ENCODE data around the gene KAT8.
A peak's percentile ranks its signal among the peaks of the same experiment; 100 is the strongest.

KAT8 gene

GRCh38 chr16:31107465-31107867, 10.0 kb upstream of the KAT8 start:
- Histone ChIP-seq H3K4me1 (ENCODE audit: control insufficient read depth in 2 of 2, insufficient read depth in 1 of 2, low read depth in 1 of 2, low read length in 2 of 2) (peaks cover 0 to 7% of the 10 kb centered on the region in 2 donors), H3K27ac (replicated peaks; ENCODE audit: low read length) (no peak overlapping the region), H3K4me3 (ENCODE audit: low read length in 2 of 2) (no peak overlapping the region), H3K23ac (ENCODE audit: low read depth, low read length, poor library complexity) (peak overlapping the region; percentile 45), H3K4me2 (ENCODE audit: insufficient read depth, low read length, poor library complexity, severe bottlenecking) (no peak overlapping the region), H2BK120ac (ENCODE audit: low read depth, low read length) (no peak overlapping the region), H2AK5ac (ENCODE audit: low read depth, low read length) (no peak overlapping the region), H4K8ac (ENCODE audit: low read depth, low read length) (no peak overlapping the region), H2AFZ (ENCODE audit: low read length) (peak overlapping the region; percentile 99), H3K4ac (ENCODE audit: low read length) (no peak overlapping the region), H3K9me3 (replicated peaks in 1 of 2; ENCODE audit: control insufficient read depth in 2 of 2, insufficient read depth in 1 of 2, low read depth in 1 of 2, low read length in 2 of 2) (peaks cover 0 to 1% of the 10 kb centered on the region in 2 donors), H2BK15ac (ENCODE audit: low read length) (no peak overlapping the region), H4K91ac (ENCODE audit: low read depth, low read length, poor library complexity) (peak overlapping the region; percentile 22), H3K14ac (ENCODE audit: low read length) (no peak overlapping the region), H3K18ac (ENCODE audit: low read length) (no peak overlapping the region), H2BK12ac (ENCODE audit: low read length) (no peak overlapping the region), H3K79me1 (ENCODE audit: low read depth, low read length) (peaks cover 8% of the 10 kb centered on the region), H3K36me3 (replicated peaks in 1 of 2; ENCODE audit: control insufficient read depth in 2 of 2, insufficient read depth in 2 of 2, low read length in 2 of 2) (peaks cover 26 to 32% of the 10 kb centered on the region in 2 donors), H2BK5ac (ENCODE audit: low read length) (no peak overlapping the region), H3K27me3 (ENCODE audit: control insufficient read depth in 3 of 3, insufficient read depth in 3 of 3, low read depth in 1 of 3, low read length in 3 of 3) (no peaks in the 10 kb centered on the region), H3K9ac (ENCODE audit: low read depth, low read length, poor library complexity) (no peak overlapping the region)
- DNase-seq (ENCODE audit: low spot score) = no peak
- WGBS, 2 donors (ENCODE audit: extremely low coverage in 2 of 2, insufficient read length in 2 of 2, insufficient replicate concordance in 1 of 2) = no CpG with 5 or more reads among the region's 6 CpGs

- H3K27ac ChIP-seq (replicated peaks; ENCODE audit: low read length) = no peak within 1 kb of the TSS
These were observed 9.2 kb upstream of the KAT8 start, which contains the start of gene BCKDK for GRCh38 chr16:31108035-31108793. Gene BCKDK (plus strand): TSS chr16:31108386. CDS start chr16:31109224, 838 bp downstream.

GRCh38 chr16:31108794-31109558, 8.5 kb upstream of the KAT8 start:
- H3K27ac ChIP-seq (replicated peaks; ENCODE audit: low read length) = no peak overlapping the region
- no CpG with 5 or more reads among the region's 57 CpGs for WGBS, 2 donors (ENCODE audit: extremely low coverage in 2 of 2, insufficient read length in 2 of 2, insufficient replicate concordance in 1 of 2)
- peaks cover 8% of the 10 kb centered on the region for H3K79me1 ChIP-seq (ENCODE audit: low read depth, low read length)
- H4K91ac ChIP-seq (ENCODE audit: low read depth, low read length, poor library complexity) = no peak overlapping the region
- peak overlapping the region; percentile 96 for H3K9ac ChIP-seq (ENCODE audit: low read depth, low read length, poor library complexity)
- peak overlapping the region; percentile 89 for H3K23ac ChIP-seq (ENCODE audit: low read depth, low read length, poor library complexity)
- H2BK12ac ChIP-seq (ENCODE audit: low read length) = no peak overlapping the region
- H2AFZ ChIP-seq (ENCODE audit: low read length) = peak overlapping the region; percentile 99
- no peak overlapping the region for H3K4ac ChIP-seq (ENCODE audit: low read length)
- H3K27me3 ChIP-seq (ENCODE audit: control insufficient read depth in 3 of 3, insufficient read depth in 3 of 3, low read depth in 1 of 3, low read length in 3 of 3) = no peaks in the 10 kb centered on the region
- H2AK5ac ChIP-seq (ENCODE audit: low read depth, low read length) = peak overlapping the region; percentile 90
- no peak overlapping the region for H2BK15ac ChIP-seq (ENCODE audit: low read length)
- no peak overlapping the region for H2BK120ac ChIP-seq (ENCODE audit: low read depth, low read length)
- peaks cover 0 to 1% of the 10 kb centered on the region in 2 donors for H3K9me3 ChIP-seq (replicated peaks in 1 of 2; ENCODE audit: control insufficient read depth in 2 of 2, insufficient read depth in 1 of 2, low read depth in 1 of 2, low read length in 2 of 2)
- peaks cover 0 to 7% of the 10 kb centered on the region in 2 donors for H3K4me1 ChIP-seq (ENCODE audit: control insufficient read depth in 2 of 2, insufficient read depth in 1 of 2, low read depth in 1 of 2, low read length in 2 of 2)
- peak overlapping the region; percentile 75 for H2BK5ac ChIP-seq (ENCODE audit: low read length)
- H3K14ac ChIP-seq (ENCODE audit: low read length) = peak overlapping the region; percentile 94
- H3K18ac ChIP-seq (ENCODE audit: low read length) = peak overlapping the region; percentile 98
- H3K4me2 ChIP-seq (ENCODE audit: insufficient read depth, low read length, poor library complexity, severe bottlenecking) = peak overlapping the region; percentile 98
- no peak for DNase-seq (ENCODE audit: low spot score)
- H3K4me3 ChIP-seq (ENCODE audit: low read length in 2 of 2) = peak overlapping the region; percentile 83 to 100
- H4K8ac ChIP-seq (ENCODE audit: low read depth, low read length) = no peak overlapping the region
- H3K36me3 ChIP-seq (replicated peaks in 1 of 2; ENCODE audit: control insufficient read depth in 2 of 2, insufficient read depth in 2 of 2, low read length in 2 of 2) = peaks cover 31 to 43% of the 10 kb centered on the region in 2 donors

More at GRCh38 chr16:31108035-31108793, 9.2 kb upstream of the KAT8 start, which contains the start of gene BCKDK:
- Histone ChIP-seq H4K91ac (ENCODE audit: low read depth, low read length, poor library complexity) (peak within 1 kb of the TSS; percentile 22), H3K4ac (ENCODE audit: low read length) (no peak within 1 kb of the TSS), H3K14ac (ENCODE audit: low read length) (peak within 1 kb of the TSS; percentile 94), H2AK5ac (ENCODE audit: low read depth, low read length) (peak within 1 kb of the TSS; percentile 90), H3K4me1 (ENCODE audit: control insufficient read depth in 2 of 2, insufficient read depth in 1 of 2, low read depth in 1 of 2, low read length in 2 of 2) (peaks cover 0 to 7% of the 10 kb centered on the region in 2 donors), H3K18ac (ENCODE audit: low read length) (peak within 1 kb of the TSS; percentile 98), H3K23ac (ENCODE audit: low read depth, low read length, poor library complexity) (peak within 1 kb of the TSS; percentile 89), H3K9ac (ENCODE audit: low read depth, low read length, poor library complexity) (peak within 1 kb of the TSS; percentile 96), H3K36me3 (replicated peaks in 1 of 2; ENCODE audit: control insufficient read depth in 2 of 2, insufficient read depth in 2 of 2, low read length in 2 of 2) (peaks cover 27 to 39% of the 10 kb centered on the region in 2 donors), H2AFZ (ENCODE audit: low read length) (peak within 1 kb of the TSS; percentile 99), H3K9me3 (replicated peaks in 1 of 2; ENCODE audit: control insufficient read depth in 2 of 2, insufficient read depth in 1 of 2, low read depth in 1 of 2, low read length in 2 of 2) (peaks cover 0 to 1% of the 10 kb centered on the region in 2 donors), H2BK5ac (ENCODE audit: low read length) (peak within 1 kb of the TSS; percentile 75), H2BK120ac (ENCODE audit: low read depth, low read length) (no peak within 1 kb of the TSS), H2BK12ac (ENCODE audit: low read length) (peak within 1 kb of the TSS; percentile 73), H3K4me3 (ENCODE audit: low read length in 2 of 2) (peak within 1 kb of the TSS; percentile 83 to 100), H3K4me2 (ENCODE audit: insufficient read depth, low read length, poor library complexity, severe bottlenecking) (peak within 1 kb of the TSS; percentile 98), H4K8ac (ENCODE audit: low read depth, low read length) (no peak within 1 kb of the TSS), H2BK15ac (ENCODE audit: low read length) (peak within 1 kb of the TSS; percentile 49), H3K27me3 (ENCODE audit: control insufficient read depth in 3 of 3, insufficient read depth in 3 of 3, low read depth in 1 of 3, low read length in 3 of 3) (no peaks in the 10 kb centered on the region), H3K79me1 (ENCODE audit: low read depth, low read length) (peaks cover 8% of the 10 kb centered on the region)
- no CpG with 5 or more reads among the region's 68 CpGs for WGBS, 2 donors (ENCODE audit: extremely low coverage in 2 of 2, insufficient read length in 2 of 2, insufficient replicate concordance in 1 of 2)
- DNase-seq (ENCODE audit: low spot score) = peak; percentile 51

GRCh38 chr16:31109622-31110021, 7.8 kb upstream of the KAT8 start:
- no peak for DNase-seq (ENCODE audit: low spot score)
- Histone ChIP-seq H3K27me3 (ENCODE audit: control insufficient read depth in 3 of 3, insufficient read depth in 3 of 3, low read depth in 1 of 3, low read length in 3 of 3) (no peaks in the 10 kb centered on the region), H3K79me1 (ENCODE audit: low read depth, low read length) (peaks cover 8% of the 10 kb centered on the region), H3K4ac (ENCODE audit: low read length) (no peak overlapping the region), H2BK5ac (ENCODE audit: low read length) (peak overlapping the region; percentile 39), H2BK12ac (ENCODE audit: low read length) (no peak overlapping the region), H2AK5ac (ENCODE audit: low read depth, low read length) (no peak overlapping the region), H4K8ac (ENCODE audit: low read depth, low read length) (no peak overlapping the region), H3K14ac (ENCODE audit: low read length) (no peak overlapping the region), H3K23ac (ENCODE audit: low read depth, low read length, poor library complexity) (peak overlapping the region; percentile 80), H3K27ac (replicated peaks; ENCODE audit: low read length) (no peak overlapping the region), H3K4me3 (ENCODE audit: low read length in 2 of 2) (peak overlapping the region; percentile 68 to 83), H2BK15ac (ENCODE audit: low read length) (no peak overlapping the region), H2AFZ (ENCODE audit: low read length) (no peak overlapping the region), H3K9ac (ENCODE audit: low read depth, low read length, poor library complexity) (no peak overlapping the region), H2BK120ac (ENCODE audit: low read depth, low read length) (no peak overlapping the region), H3K36me3 (replicated peaks in 1 of 2; ENCODE audit: control insufficient read depth in 2 of 2, insufficient read depth in 2 of 2, low read length in 2 of 2) (peaks cover 31 to 43% of the 10 kb centered on the region in 2 donors), H3K4me2 (ENCODE audit: insufficient read depth, low read length, poor library complexity, severe bottlenecking) (no peak overlapping the region), H3K18ac (ENCODE audit: low read length) (no peak overlapping the region), H3K9me3 (replicated peaks in 1 of 2; ENCODE audit: control insufficient read depth in 2 of 2, insufficient read depth in 1 of 2, low read depth in 1 of 2, low read length in 2 of 2) (peaks cover 0 to 1% of the 10 kb centered on the region in 2 donors), H3K4me1 (ENCODE audit: control insufficient read depth in 2 of 2, insufficient read depth in 1 of 2, low read depth in 1 of 2, low read length in 2 of 2) (peaks cover 0 to 7% of the 10 kb centered on the region in 2 donors), H4K91ac (ENCODE audit: low read depth, low read length, poor library complexity) (no peak overlapping the region)
- WGBS, 2 donors (ENCODE audit: extremely low coverage in 2 of 2, insufficient read length in 2 of 2, insufficient replicate concordance in 1 of 2) = no CpG with 5 or more reads among the region's 12 CpGs

Data from neuronal stem cell (in vitro differentiated cells).